Stimulated activated naive CD4-positive, alpha-beta T cell treated with Interleukin-2 at 50 U/mL for 16 hours (primary cell): ENCODE measurements around the gene TOP3B.
"Not testable (repeated sequence)": the region's sequence is repeated elsewhere in the genome, so short reads cannot be mapped to it uniquely, and the experiment has no call there.

Source experiments
- DNase-seq: peaks from one replicate; lab custom pipeline; 2025; lab: John Stamatoyannopoulos, UW

Gene TOP3B

GRCh38 chr22:21922370-21923162, 60.0 kb downstream of the TOP3B start:
- no peak for DNase-seq

GRCh38 chr22:21921729-21922128, 60.9 kb downstream of the TOP3B start:
- no peak for DNase-seq

DNA sequence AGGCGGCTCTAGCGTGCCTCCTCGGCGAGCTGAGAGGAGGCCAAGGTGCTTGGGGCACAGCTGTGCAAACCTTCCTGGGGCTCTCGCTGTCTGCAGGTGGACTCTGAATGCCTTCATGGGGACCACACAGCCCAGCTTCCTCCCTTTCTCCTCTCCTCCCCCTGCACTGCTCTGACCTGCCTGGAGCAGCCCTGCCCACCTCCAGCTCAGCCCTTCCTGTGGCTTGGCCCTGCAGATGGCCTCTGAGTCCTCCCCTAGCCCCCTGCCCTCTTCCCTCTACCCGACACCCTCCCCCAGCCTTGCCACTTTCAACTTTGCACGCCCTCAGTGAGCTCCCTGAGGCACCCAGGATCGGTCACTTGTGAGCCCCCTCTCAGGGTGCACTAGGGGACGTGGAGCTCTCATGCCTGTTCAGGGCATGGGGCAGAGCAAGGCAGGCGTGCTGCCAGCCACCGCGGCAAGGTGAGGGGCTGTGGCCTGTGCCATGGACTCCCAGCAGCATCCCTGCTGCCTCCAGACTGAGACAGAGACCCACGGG, 61.3 kb downstream of the TOP3B start:
- DNase-seq, result no peak

DNA sequence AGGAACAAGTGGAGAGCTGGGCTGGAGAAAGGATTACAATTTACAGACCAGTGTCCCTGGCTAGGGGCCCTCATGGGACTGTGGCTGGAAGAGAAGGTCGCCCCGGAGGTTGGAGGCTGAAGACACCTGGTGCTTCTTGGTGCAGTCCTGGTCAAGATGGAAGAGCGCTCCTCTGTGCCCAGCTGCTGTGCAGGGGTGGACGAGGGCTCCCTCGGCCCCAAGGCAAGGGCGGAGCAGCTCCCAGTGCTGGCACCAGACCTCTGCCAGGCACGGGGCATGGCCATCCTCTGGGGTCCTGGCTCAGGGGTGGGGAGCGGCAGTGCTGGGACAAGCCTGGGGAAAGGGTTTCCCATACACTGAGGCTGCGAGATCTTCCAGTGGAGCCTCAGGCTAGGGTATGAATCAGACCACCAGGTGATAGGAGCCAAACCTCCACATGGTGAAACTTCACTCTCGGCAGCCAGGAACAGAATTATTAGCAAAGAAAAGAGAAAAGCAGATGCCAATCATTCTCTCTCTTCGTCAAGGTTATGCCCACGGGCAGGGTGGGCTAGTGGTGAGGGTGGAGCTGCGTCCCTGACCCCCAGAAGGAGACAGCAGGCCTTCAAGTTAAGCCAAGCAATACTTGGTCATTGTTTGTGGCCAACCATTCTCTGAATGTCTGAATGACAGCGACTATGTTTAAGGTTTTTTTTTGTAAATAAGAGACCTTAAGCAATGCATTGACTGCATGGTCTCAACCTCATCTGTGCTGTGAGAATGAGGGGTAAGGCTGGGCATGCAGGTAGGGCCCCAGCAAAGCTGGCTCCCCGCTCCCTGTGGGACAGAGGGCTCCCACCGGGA, 62.0 kb downstream of the TOP3B start:
- no peak for DNase-seq

GRCh38 chr22:21919526-21920307, 62.9 kb downstream of the TOP3B start:
- DNase-seq, result no peak

- DNase-seq, result no peak
Observed at GRCh38 chr22:21918466-21919185, 64.0 kb downstream of the TOP3B start.

DNA sequence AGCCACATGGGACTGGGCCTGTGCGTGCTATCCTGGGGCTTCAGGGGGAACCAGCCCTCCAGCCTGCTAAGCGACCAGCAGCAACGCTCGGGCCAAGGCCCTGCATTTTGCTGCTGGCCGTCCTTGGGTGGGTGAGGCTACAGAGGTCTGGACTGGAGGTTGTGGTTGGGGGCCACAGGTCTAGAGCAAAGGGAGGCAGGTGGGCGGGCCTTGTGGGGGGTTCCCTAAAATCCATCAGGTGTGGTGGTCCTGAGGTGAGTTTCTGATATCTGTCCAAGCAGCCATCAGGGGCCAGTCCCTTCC, 64.7 kb downstream of the TOP3B start:
- DNase-seq, result no peak

GRCh38 chr22:21917181-21917958, 65.2 kb downstream of the TOP3B start:
- DNase-seq, result no peak

DNA sequence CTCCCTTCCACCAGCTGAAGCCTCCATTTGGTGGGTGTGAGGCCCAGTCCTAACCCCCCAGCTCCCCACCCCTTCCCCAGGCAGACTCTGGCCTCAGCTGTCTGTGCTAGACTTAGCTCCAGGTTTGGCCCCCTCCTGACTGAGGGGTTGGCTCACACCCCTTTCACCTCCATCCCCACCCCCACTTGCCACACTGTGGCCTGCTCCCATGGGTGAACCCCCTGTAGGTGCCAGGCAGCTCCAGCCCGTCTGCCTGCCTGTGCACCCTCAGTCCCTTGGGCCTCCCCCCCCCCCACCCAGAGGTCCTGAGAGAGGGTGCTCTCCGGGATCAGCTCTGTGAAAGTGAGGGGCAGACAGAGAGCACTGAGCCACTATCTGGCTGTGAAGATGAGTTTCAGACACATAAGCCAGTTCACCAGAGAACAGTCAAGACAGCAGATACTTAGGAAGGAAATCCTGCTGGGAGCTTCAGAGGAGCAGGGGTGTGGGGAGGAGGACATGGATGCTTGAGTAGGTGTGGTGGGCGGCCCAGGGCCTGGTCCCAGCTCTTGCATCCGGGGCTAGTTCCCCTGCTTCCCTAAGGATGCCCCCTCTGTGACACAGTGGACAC, 66.2 kb downstream of the TOP3B start:
- no peak for DNase-seq

GRCh38 chr22:21915624-21916308, 66.8 kb downstream of the TOP3B start:
- DNase-seq, result no peak

DNA sequence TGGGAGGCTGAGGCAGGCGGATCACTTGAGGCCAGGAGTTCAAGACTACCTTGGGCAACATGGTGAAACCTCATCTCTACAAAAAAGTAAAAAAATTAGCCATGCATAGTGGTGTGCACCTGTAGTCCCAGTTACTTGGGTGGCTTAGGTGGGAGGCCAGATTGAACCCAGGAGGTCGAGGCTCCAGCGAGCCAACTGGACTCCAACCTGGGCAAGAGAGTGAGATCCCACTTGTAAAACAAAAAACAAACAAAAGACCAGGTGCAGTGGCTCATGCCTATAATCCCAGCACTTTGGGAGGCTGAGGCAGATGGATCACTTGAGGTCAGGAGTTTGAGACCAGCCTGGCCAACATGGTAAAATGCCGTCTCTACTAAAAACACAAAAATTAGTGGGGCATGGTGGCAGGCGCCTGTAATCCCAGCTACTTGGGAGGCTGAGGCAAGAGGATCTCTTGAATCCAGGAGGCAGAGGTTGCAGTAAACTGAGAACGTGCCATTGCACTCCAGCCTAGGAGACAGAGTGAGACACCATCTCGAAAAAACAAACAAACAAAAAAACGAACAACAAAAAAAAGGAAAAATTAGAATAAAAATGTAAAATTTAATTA, 68.4 kb downstream of the TOP3B start:
- DNase-seq, result not testable (repeated sequence)

DNA sequence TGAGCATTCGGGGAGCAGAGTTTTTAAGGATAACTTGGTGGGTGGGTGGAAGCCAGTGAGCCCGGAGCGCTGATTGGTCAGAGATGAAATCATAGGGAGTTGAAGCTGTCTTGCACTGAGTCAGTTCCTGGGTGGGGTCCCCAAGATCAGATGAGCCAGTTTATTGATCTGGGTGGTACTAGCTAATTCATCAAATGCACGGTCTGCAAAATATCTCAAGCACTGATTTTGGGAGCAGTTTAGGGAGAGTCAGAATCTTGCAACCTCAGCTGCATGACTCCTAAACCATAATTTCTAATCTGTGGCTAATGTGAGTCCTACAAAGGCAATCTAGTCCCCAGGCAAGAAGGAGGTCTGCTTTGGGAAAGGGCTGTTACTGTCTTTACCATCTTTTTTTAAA, 72.2 kb downstream of the TOP3B start:
- DNase-seq, result not testable (repeated sequence)

GRCh38 chr22:21909871-21910270, 72.7 kb downstream of the TOP3B start:
- no peak for DNase-seq

DNA sequence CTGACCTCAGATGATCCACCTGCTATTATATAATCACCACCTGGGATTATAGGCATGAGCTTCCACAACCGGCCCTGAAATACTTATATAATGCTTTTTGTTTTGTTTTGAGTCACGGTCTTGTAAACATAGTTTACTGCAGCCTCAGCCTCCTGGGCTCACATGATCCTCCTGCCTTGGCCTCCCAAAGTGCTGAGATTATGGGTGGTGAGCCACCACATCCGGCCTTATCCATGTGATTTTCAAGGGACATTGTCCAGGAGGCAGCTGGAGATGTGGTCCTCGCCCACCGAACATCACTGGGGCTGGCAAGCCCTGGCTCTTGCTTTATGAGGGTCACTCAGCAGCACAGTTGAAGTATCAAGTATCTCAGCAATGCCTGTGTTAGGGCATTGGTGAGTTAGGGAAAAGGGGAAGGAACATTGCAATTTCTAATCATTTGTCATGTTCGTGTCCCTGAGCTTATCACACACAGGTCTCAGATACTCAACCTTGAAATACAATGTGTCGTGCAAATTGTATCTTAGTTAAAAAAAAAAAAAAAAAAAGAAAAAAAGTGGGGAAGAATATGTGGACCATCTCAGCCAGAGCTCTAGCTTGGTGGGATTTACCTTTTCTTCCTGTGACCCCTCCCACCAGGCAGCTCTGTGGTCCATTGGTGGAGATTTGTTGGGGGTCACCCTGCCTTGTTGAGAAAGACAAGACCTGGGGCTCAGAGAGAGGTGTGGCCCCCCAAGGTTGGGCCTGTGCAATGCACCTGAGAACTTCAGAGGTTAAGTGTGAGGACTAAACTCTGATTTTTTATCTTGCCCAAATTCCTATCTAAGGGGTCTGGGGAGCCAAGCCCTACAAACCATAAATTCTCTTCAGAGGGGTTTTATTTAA, 74.7 kb downstream of the TOP3B start:
- no peak for DNase-seq
